Motor neuron (in vitro differentiated cells): ENCODE data around the gene GSK3A. TPM values are rescaled to one million over a fixed set of nuclear protein-coding genes. Genes with fewer than 3 reads are reported as not detected.
"Not testable (repeated sequence)": the region's sequence is repeated elsewhere in the genome, so short reads cannot be mapped to it uniquely, and the experiment has no call there.

Experiments
- ATAC-seq, 8 experiments: fragments of 200-7000 bp; cut with Tn5 transposase; replicated peaks in 6 of 8; 2 replicates each; pipeline ENCODE4 v1.8.0; 2021; ENCODE audit warnings: mild to moderate bottlenecking in 8 of 8, moderate library complexity in 8 of 8
- H3K27ac ChIP-seq, 2 donors: fragments of 250-450 bp; sonication (Bioruptor Pico); 2 replicates each; pipeline ENCODE4 v1.9.0; 2021; ENCODE audit warnings: antibody characterized with exemption in 2 of 2, mild to moderate bottlenecking in 2 of 2, moderate library complexity in 1 of 2
- H3K4me1 ChIP-seq, 2 donors: fragments of 250-450 bp; sonication (Bioruptor Pico); replicated peaks in 1 of 2; 2 replicates each; pipeline ENCODE4 v1.6.1; 2021; ENCODE audit warnings: antibody characterized with exemption in 2 of 2, mild to moderate bottlenecking in 2 of 2, moderate library complexity in 1 of 2
- H3K4me3 ChIP-seq, 5 donors: fragments of 250-450 bp; sonication (Bioruptor Pico); 2 replicates each; pipeline ENCODE4 v1.9.0; 2021; ENCODE audit warnings: antibody characterized with exemption in 5 of 5, mild to moderate bottlenecking in 5 of 5, moderate library complexity in 4 of 5
- WGBS, 10 experiments: fragments of 450-650 bp; shearing (Covaris generic); methylation state at CpG; one replicate each; pipeline ENCODE4 v1.0.0; 2022; 5-methylcytosine and 5-hydroxymethylcytosine counted together
- in situ Hi-C, 9 experiments: fragments of 400-800 bp; cut with MboI; loops; one replicate each; pipeline ENCODE4 v1.15.0; 2021; ENCODE audit warnings: low sequenced_read_pairs in 9 of 9, low pct_unique_long_range_greater_than_20kb in 2 of 9; ENCODE audit not compliant: unreplicated experiment in 9 of 9
- total RNA-seq, 8 experiments: library from RNA; unstranded; fragments of 300-600 nt; gene quantifications; 2 replicates each; pipeline versions ENCODE4 v1.2.3 to v1.2.4, GENCODE V29; 2022

The GSK3A gene
- total RNA-seq, 8 experiments from 2014 or later, result 17.7 to 30.0 (median 26.5) TPM

GRCh38 chr19:42270346-42271044 lies 28.1 kb upstream of the GSK3A start:
- Histone ChIP-seq H3K4me1 (peaks cover 9 to 14% of the 10 kb centered on the region in 2 donors), H3K27ac (peak overlapping the region in 1 of 2 donors; percentile 66), H3K4me3 (peak overlapping the region; percentile 40 to 81 (median 46))
- peak in 2 of 8 experiments; percentile 3 to 4 for ATAC-seq
- 0 to 90% (median 75%) methylated on average over 1 to 3 of the region's 18 CpGs; no CpG with 5 or more reads in 6 of the 10 experiments for WGBS, 10 experiments
- in situ Hi-C loops, result no loop called here

GRCh38 chr19:42269478-42270345 lies 27.3 kb upstream of the GSK3A start:
- Histone ChIP-seq H3K27ac (peak overlapping the region; percentile 66 to 67), H3K4me1 (peaks cover 9 to 14% of the 10 kb centered on the region in 2 donors), H3K4me3 (peak overlapping the region; percentile 40 to 81 (median 46))
- whole genome bisulfite sequencing, 10 experiments, result 0 to 100% (median 72%) methylated on average over 1 to 6 of the region's 10 CpGs; no CpG with 5 or more reads in 4 of the 10 experiments
- in situ Hi-C loops, result no loop called here
- no peak for ATAC-seq

GRCh38 chr19:42268704-42269477 lies 26.5 kb upstream of the GSK3A start, which contains the start of gene CIC:
TSS of gene CIC (plus strand) at chr19:42269252. CDS start at chr19:42271784, 2,532 bp downstream.
- WGBS, 10 experiments, result 0% methylated on average over 1 to 7 of the region's 52 CpGs; no CpG with 5 or more reads in 6 of the 10 experiments
- ATAC-seq, result peak; percentile 77 to 90 (median 90)
- Histone ChIP-seq H3K4me1 (peaks cover 9 to 10% of the 10 kb centered on the region in 2 donors), H3K4me3 (peak within 1 kb of the TSS; percentile 69 to 94 (median 81)), H3K27ac (peak within 1 kb of the TSS; percentile 99 to 100)
- in situ Hi-C loops, result no loop called here

GRCh38 chr19:42268142-42268703 lies 25.8 kb upstream of the GSK3A start:
- peak overlapping the region; percentile 69 to 94 (median 81) for H3K4me3 ChIP-seq
- 0 to 2% (median 0%) methylated on average over 7 to 24 of the region's 46 CpGs; no CpG with 5 or more reads in 5 of the 10 experiments for WGBS, 10 experiments
- in situ Hi-C loops, result no loop called here
- peak overlapping the region; percentile 99 to 100 for H3K27ac ChIP-seq
- peaks cover 9 to 10% of the 10 kb centered on the region in 2 donors for H3K4me1 ChIP-seq
- peak; percentile 63 to 76 (median 68) for ATAC-seq

DNA sequence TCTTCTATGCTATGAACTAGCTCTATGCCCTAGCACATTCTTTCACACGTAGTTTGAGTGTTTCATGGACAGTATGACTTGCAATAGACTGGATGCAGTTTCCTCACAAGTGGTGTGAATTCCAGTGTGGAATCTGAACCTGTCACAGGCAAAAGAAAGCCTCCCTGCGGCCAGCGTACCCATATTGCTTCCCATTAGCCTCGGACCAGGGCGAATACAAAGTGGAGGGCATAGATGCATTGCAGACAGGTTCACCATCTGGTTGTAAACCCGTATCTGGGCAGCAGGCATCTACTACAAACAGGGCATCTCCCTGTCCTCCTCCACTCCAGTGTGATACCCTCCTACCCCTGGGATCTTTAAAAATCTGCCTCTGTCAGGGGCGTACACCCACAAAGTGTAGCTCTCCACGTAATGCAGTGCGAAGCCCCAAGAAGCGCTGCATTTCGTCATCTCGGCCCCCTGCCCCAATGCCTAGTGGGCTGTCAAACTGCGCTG lies 25.3 kb upstream of the GSK3A start:
- ATAC-seq, result no peak
- Histone ChIP-seq H3K4me1 (peaks cover 9 to 10% of the 10 kb centered on the region in 2 donors), H3K4me3 (peak overlapping the region; percentile 69 to 94 (median 81)), H3K27ac (peak overlapping the region; percentile 53 to 65)
- WGBS, 10 experiments, result 0 to 27% (median 3%) methylated on average over 1 to 6 of the region's 13 CpGs; no CpG with 5 or more reads in 3 of the 10 experiments
- in situ Hi-C loops, result no loop called here

DNA sequence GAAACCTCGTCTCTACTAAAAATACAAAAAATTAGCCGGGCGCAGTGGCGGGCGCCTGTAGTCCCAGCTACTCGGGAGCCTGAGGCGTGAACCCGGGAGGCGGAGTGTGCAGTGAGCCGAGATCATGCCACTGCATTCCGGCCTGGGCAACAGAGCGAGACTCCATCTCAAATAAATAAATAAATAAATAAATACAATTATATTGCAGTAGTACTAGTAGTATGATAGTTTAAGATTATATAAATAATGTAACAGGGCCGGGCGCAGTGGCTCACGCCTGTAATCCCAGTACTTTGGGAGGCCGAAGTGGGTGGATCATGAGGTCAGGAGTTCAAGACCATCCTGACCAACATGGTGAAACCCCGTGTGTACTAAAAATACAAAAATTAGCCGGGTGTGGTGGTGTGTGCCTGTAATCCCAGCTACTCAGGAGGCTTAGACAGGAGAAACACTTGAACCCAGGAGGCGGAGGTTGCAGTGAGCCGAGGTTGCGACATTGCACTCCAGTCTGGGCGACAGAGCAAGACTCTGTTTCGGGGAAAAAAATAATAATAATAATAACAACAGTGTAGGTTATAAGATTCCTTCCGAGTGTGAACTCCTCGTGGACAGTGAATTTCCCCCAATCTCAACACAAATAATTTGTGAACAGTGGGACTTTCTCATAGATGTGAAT lies 24.7 kb upstream of the GSK3A start:
- H3K4me3 ChIP-seq, ATAC-seq, in situ Hi-C loops: not testable (repeated sequence)
- 74 to 100% (median 94%) methylated on average over 1 to 12 of the region's 25 CpGs; no CpG with 5 or more reads in 2 of the 10 experiments for WGBS, 10 experiments
- Histone ChIP-seq H3K4me1 (peaks cover 9 to 10% of the 10 kb centered on the region in 2 donors), H3K27ac (peak overlapping the region in 1 of 2 donors; percentile 65)

DNA sequence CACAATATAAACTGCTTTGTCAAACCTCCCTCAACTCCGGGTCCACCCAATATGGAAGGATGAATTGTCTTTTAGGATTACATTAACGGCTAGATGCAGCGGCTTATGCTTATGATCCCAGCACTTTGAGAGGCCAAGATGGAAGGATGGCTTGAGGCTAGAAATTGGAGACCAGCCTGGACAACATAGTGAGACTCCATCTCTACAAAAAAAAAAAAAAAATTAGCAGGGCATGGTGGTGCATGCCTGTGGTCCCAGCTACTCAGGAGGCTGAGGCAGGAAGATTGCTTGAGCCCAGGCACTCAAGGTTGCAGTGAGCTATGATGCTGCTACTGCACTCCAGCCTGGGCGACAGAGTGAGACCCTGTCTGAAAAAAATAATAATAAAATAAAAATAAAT lies 23.7 kb upstream of the GSK3A start:
- H3K27ac ChIP-seq, H3K4me3 ChIP-seq, in situ Hi-C loops, H3K4me1 ChIP-seq, ATAC-seq: not testable (repeated sequence)
- WGBS, 10 experiments, result 67 to 100% (median 89%) methylated on average over 1 to 4 of the region's 4 CpGs; no CpG with 5 or more reads in 2 of the 10 experiments

GRCh38 chr19:42261763-42262162 lies 19.4 kb upstream of the GSK3A start:
- H3K4me1 ChIP-seq, result no peaks in the 10 kb centered on the region
- no peak overlapping the region for H3K4me3 ChIP-seq
- ATAC-seq, result no peak
- no peak overlapping the region for H3K27ac ChIP-seq
- in situ Hi-C loops, result no loop called here
- 70 to 100% (median 92%) methylated on average over 1 to 3 of the region's 3 CpGs; no CpG with 5 or more reads in 4 of the 10 experiments for WGBS, 10 experiments

DNA sequence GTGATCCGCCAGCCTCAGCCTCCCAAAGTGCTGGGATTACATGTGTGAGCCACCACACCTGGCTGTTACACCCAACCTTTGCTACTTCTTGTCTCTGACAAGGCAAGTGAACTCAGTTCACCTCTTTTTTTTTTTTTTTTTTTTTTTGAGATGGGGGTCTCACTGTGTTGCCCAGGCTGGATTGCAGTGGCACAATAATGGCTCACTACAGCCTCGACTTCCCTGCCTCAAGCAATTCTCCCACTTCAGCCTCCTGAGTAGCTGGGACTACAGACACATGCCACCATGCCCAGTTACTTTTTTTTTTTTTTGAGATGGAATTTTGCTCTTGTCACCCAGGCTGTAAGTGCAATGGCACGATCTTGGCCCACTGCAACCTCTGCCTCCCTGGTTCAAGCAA lies 15.4 kb upstream of the GSK3A start:
- H3K4me3 ChIP-seq, H3K27ac ChIP-seq, in situ Hi-C loops, ATAC-seq: not testable (repeated sequence)
- peaks cover 5 to 11% of the 10 kb centered on the region in 2 donors for H3K4me1 ChIP-seq
- 77 to 100% (median 100%) methylated on average over 1 to 2 of the region's 3 CpGs; no CpG with 5 or more reads in 3 of the 10 experiments for WGBS, 10 experiments

- peak overlapping the region; percentile 62 to 72 for H3K27ac ChIP-seq
- 0 to 46% (median 28%) methylated on average over 1 to 8 of the region's 38 CpGs; no CpG with 5 or more reads in 2 of the 10 experiments for WGBS, 10 experiments
- ATAC-seq, result peak in 6 of 8 experiments; percentile 6 to 40 (median 11)
- peaks cover 21 to 27% of the 10 kb centered on the region in 2 donors for H3K4me1 ChIP-seq
- peak overlapping the region; percentile 59 to 96 (median 72) for H3K4me3 ChIP-seq
- in situ Hi-C loops, result no loop called here
Observed at GRCh38 chr19:42255766-42256745, 13.7 kb upstream of the GSK3A start.
